ENCODE measurements around the gene MICALL1.
A peak's percentile ranks its signal among the peaks of the same experiment; 100 is the strongest.
"Not testable (repeated sequence)": the region's sequence is repeated elsewhere in the genome, so short reads cannot be mapped to it uniquely, and the experiment has no call there.

The MICALL1 gene

DNA sequence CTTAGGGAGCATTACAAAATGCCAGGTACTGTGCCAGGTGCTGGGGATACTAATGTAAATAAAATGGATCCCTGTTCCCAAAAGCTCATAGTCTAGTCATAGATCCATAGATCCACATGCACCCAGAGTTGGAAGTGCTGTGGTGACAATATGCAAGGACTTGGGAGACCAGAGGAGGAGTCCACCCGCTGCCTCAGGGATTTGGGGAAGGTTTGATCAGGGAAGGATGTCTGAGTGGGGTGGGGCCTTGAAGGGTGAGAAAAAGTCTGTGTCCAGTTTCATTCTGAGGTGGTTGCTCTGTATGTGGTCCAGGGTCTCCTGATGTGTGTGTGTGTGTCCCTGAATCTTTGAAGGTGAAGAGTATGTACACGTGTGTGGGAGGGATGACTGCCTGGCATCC lies 69.1 kb downstream of the MICALL1 start:
- Histone ChIP-seq H3K4me1 (ENCODE audit: control insufficient read depth, insufficient read depth, low read length) (no peaks in the 10 kb centered on the region), H3K4me3 (ENCODE audit: low read length) (no peak overlapping the region), H3K36me3 (ENCODE audit: control insufficient read depth, insufficient read depth, low read length) (no peaks in the 10 kb centered on the region), H3K27ac (ENCODE audit: low read depth, low read length) (no peak overlapping the region), H3K9ac (ENCODE audit: low read length) (no peak overlapping the region), H3K27me3 (ENCODE audit: control insufficient read depth, insufficient read depth, low read length) (no peaks in the 10 kb centered on the region)

DNA sequence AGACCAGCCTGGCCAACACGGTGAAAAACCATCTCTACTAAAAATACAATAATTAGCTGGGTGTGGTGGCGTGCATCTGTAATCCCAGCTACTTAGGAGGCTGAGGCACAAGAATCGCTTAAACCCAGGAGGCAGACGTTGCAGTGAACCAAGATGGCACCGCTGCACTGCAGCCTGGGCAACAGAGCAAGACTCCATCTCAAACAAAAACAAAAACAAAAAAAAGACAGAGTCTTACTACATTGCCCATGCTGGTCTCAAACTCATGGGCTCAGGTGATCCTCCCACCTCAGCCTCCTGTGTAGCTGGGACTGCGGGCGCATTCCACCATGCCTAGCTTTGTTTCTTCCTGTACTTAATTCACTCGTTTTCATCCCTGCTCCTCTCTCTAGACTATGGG lies 69.9 kb downstream of the MICALL1 start:
- not testable (repeated sequence) for H3K27ac ChIP-seq (ENCODE audit: low read depth, low read length); H3K4me1 ChIP-seq (ENCODE audit: control insufficient read depth, insufficient read depth, low read length); H3K36me3 ChIP-seq (ENCODE audit: control insufficient read depth, insufficient read depth, low read length); H3K4me3 ChIP-seq (ENCODE audit: low read length); H3K27me3 ChIP-seq (ENCODE audit: control insufficient read depth, insufficient read depth, low read length); H3K9ac ChIP-seq (ENCODE audit: low read length)

DNA sequence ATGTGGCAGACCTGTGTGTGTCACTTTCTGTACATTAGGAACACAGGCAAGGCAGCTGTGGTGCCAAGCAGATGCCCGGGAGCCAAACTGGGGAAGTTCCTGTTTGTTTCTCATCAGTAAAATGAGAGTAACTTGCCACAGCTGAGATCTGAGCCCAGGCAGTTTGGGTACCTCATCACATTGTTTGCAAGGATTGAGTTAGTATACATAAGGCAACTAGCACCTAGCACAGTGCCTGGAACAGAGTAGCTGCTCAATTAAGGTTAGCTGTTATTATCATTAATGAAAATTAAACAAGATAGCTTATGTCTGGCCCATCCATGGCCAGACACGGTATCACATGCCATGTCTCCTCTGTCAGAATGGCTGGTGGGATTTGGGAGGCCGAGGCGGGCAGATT lies 70.5 kb downstream of the MICALL1 start:
- no peaks in the 10 kb centered on the region for H3K36me3 ChIP-seq (ENCODE audit: control insufficient read depth, insufficient read depth, low read length)
- H3K9ac ChIP-seq (ENCODE audit: low read length), result no peak overlapping the region
- H3K27me3 ChIP-seq (ENCODE audit: control insufficient read depth, insufficient read depth, low read length), result no peaks in the 10 kb centered on the region
- no peak overlapping the region for H3K4me3 ChIP-seq (ENCODE audit: low read length)
- H3K27ac ChIP-seq (ENCODE audit: low read depth, low read length), result no peak overlapping the region
- H3K4me1 ChIP-seq (ENCODE audit: control insufficient read depth, insufficient read depth, low read length), result no peaks in the 10 kb centered on the region

DNA sequence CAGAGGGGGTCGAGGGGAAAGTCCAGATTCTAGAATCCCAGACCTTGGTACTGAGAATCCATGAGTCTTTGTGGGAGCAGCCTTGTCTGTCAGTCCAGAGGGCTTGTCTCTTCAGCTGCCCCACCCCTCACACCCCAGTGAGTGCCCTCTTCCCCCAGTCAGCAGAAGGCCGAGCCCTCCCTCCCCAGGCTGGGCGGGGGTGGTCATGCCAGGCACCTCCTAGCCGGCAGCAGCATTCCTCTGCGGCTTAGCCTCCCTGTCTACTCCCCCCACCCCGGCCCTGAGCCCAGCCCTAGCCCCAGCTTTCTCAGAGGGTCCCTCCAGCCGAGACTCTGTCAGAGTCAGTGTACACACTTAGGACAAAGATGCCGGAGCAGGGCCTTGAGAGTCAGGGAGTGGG lies 73.7 kb downstream of the MICALL1 start:
- no peak overlapping the region for H3K27ac ChIP-seq (ENCODE audit: low read depth, low read length)
- H3K4me3 ChIP-seq (ENCODE audit: low read length), result no peak overlapping the region
- H3K9ac ChIP-seq (ENCODE audit: low read length), result no peak overlapping the region
- no peaks in the 10 kb centered on the region for H3K27me3 ChIP-seq (ENCODE audit: control insufficient read depth, insufficient read depth, low read length)
- H3K36me3 ChIP-seq (ENCODE audit: control insufficient read depth, insufficient read depth, low read length), result peaks cover 3% of the 10 kb centered on the region
- H3K4me1 ChIP-seq (ENCODE audit: control insufficient read depth, insufficient read depth, low read length), result no peaks in the 10 kb centered on the region

DNA sequence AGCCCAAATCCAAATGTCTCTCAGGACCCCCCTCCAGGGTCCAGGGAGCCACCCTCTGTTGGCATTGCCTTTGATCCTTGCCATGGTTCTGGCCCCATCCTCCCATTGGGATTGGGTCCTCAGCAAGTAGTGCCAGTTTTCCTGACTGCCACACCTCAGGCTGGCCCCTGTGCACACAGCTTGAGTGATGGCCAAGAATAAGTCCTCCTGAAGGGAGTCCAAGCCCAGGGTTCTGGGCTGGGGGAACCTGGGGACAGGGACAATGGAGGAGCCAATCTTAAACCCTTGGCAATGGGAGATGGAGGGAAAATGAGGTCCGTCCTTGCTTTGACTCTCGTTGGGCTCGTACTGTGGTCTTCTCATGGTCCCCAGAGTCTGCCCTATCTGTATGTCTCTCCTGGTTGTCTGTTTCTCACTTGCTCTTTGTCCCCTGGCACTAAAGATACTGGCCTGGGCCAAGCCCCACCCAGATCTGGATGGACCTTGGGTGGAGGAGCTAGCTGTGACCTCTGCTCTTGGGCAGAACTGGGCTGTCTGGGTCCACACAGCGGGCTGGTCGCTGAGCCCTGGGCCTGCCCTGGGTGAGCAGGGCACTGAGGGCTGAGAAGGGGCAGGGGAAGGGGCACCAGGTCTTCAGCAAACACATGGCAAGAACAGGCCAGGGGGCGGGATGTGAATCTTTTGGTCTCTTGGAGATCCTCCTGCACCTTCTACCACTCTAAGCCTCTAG lies 75.3 kb downstream of the MICALL1 start:
- no peak overlapping the region for H3K9ac ChIP-seq (ENCODE audit: low read length)
- H3K27ac ChIP-seq (ENCODE audit: low read depth, low read length), result peak overlapping the region; percentile 14
- no peaks in the 10 kb centered on the region for H3K4me1 ChIP-seq (ENCODE audit: control insufficient read depth, insufficient read depth, low read length)
- H3K27me3 ChIP-seq (ENCODE audit: control insufficient read depth, insufficient read depth, low read length), result no peaks in the 10 kb centered on the region
- peak overlapping the region; percentile 36 for H3K4me3 ChIP-seq (ENCODE audit: low read length)
- peaks cover 3% of the 10 kb centered on the region for H3K36me3 ChIP-seq (ENCODE audit: control insufficient read depth, insufficient read depth, low read length)

DNA sequence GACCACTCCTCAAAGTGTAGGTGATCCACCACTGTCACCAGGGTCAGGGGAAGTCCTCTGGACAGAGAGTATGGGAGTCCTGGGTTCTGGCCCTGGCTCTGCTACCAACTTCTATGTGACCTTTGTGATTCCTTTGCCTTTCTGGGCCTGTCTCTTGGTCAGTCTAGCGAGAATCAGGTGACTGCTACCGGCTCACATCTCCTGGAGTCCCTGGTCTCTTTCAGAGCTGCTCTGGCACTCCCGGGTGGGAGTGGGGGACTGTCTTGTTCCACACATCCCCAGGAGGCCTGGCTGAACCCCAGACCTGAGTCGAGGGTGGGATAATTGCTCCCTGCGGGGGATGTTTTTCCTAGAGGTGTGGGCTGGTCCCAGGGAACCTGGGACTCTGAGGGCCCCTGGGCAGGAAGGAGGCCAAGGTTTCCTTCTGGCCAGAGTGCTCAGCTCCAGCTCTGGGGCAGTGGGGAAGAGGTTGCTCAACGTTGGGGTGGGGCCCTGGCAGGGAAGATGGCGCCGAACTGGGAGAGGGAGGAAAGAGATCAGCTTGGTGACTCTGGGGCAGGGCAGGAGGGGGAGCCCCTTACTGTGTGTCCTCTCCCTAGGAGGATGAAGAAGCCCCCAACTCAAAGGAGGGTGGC lies 76.2 kb downstream of the MICALL1 start:
- no peak overlapping the region for H3K27ac ChIP-seq (ENCODE audit: low read depth, low read length)
- H3K36me3 ChIP-seq (ENCODE audit: control insufficient read depth, insufficient read depth, low read length), result peaks cover 3% of the 10 kb centered on the region
- H3K27me3 ChIP-seq (ENCODE audit: control insufficient read depth, insufficient read depth, low read length), result no peaks in the 10 kb centered on the region
- H3K4me1 ChIP-seq (ENCODE audit: control insufficient read depth, insufficient read depth, low read length), result no peaks in the 10 kb centered on the region
- peak overlapping the region; percentile 36 for H3K4me3 ChIP-seq (ENCODE audit: low read length)
- H3K9ac ChIP-seq (ENCODE audit: low read length), result no peak overlapping the region

DNA sequence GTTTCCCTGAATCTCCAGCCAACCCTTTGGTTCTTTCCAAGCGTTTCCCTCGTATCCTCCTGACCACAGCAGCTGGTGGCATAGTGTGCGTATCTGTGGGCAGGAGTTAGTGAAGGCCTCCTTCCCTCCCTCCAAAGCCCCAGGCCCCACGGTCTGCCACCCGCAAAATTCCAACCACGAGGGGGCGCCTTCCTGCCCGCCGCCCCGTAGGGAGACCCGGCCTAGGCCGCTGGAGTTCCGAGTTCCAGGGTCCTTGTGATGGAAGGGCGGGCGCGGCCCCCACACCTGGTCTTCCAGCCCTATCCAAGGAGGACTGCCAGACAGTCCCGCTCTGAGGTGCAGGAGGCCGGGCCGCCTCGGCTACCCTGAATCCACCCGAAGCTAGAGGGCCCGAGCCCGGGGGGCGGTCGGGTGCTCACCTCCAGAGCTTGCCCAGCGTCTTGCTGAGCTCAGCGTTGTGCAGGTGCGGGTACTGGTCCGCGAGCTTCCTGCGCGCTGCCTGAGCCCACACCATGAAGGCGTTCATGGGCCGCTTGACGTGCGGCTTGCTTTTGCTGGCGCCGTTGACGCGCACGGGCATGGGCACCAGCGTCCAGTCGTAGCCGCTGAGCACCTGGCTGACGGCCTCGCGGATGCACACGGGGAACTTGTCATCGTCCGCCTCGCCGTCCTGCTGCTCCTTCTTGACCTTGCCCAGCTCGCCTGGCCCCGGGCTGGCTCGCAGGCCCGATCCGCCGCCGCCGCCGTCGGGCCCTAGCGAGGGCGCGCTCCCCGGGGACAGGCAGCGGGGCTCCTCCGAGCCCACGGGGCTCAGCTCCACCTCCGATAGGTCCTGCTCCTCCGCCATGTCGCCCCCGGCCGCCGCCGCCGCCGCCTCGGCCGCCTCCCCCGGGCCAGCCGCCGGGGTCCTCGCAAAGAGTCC lies 77.1 kb downstream of the MICALL1 start:
- no peak overlapping the region for H3K9ac ChIP-seq (ENCODE audit: low read length)
- H3K4me1 ChIP-seq (ENCODE audit: control insufficient read depth, insufficient read depth, low read length), result no peaks in the 10 kb centered on the region
- peaks cover 6% of the 10 kb centered on the region for H3K36me3 ChIP-seq (ENCODE audit: control insufficient read depth, insufficient read depth, low read length)
- H3K27ac ChIP-seq (ENCODE audit: low read depth, low read length), result peak overlapping the region; percentile 7
- H3K27me3 ChIP-seq (ENCODE audit: control insufficient read depth, insufficient read depth, low read length), result no peaks in the 10 kb centered on the region
- H3K4me3 ChIP-seq (ENCODE audit: low read length), result peak overlapping the region; percentile 41

DNA sequence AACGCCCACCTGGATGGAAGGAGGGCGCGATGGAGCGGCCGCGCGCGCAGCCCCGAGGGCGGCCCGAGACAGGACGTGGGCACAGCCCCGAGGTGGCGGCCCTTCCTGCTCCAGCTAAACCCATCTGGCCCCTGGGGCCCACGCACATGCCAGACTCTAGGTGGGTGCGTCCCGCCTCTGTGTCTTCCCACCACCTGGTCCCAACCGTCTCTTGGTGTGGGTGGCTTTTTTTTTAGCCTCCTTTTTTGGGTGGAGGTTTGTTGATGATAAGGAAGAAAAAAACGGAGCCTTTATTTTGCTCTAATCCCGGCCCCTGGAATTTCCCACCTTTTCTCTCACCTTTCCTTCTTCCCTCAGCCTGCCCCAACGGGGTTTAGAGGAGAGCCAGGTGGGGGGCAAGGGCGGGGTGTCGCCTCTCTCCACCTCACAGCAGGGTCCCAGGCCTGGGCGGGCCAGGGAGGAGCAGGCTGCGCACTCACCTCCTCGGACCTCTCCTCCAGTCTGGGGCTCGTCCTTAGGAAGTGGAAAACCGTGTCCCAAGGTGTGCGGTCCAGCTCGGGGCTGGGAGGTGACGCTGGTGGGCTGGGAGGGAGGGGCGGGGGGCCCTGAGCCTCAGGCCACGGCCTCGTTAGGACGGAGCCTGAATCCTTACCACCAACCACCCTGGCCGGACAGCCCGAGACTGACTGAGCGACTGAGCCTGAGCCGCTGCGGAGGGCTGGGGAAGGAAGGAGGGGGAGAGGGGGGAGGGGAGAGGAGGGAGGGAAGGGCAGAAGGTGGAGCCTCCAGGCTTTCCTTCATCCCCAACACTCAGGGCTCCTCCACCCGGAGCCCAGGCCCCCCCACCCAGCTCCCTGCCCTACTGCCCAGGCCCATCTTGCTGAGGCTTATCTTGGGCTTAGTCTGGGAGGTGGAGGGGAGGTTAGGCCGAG lies 78.0 kb downstream of the MICALL1 start, which contains the start of gene SOX10:
SOX10 (minus strand) TSS at position 696 of the 932 bp plus-strand sequence. CDS start 771 bp downstream, outside the sequence.
- no peak within 1 kb of the TSS for H3K9ac ChIP-seq (ENCODE audit: low read length)

DNA sequence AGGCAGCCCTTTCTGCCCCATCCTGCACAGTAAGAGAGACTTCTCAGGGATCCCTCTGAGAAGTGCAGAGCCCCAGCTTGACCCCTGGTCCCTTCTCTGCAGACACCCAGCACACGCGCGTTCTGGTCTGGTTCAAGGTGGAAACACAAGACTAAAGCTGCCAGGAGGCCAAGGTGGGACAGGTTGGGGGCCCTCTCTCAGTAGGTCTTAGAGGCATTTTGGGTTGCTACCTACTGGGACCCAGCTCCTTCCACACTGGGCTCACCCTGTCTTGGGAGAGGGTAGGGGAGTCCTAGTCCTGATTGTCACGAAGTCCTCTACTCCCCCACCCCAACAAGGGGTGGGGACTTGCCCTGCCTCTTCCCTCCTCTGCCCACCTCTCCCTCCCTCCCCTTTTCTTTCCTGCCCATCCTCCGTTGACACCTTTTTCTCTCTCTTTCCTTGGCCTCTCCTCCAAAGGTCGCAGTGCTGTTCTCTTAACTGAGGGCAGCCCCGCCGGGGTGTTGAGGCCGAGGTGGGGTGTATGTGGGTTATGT lies 79.0 kb downstream of the MICALL1 start:
- Histone ChIP-seq H3K27ac (ENCODE audit: low read depth, low read length) (peak overlapping the region; percentile 10), H3K36me3 (ENCODE audit: control insufficient read depth, insufficient read depth, low read length) (peaks cover 6% of the 10 kb centered on the region), H3K27me3 (ENCODE audit: control insufficient read depth, insufficient read depth, low read length) (no peaks in the 10 kb centered on the region), H3K4me1 (ENCODE audit: control insufficient read depth, insufficient read depth, low read length) (no peaks in the 10 kb centered on the region), H3K9ac (ENCODE audit: low read length) (no peak overlapping the region), H3K4me3 (ENCODE audit: low read length) (no peak overlapping the region)

More for the DNA sequence above, 78.0 kb downstream of the MICALL1 start, which contains the start of gene SOX10:
- Histone ChIP-seq H3K36me3 (ENCODE audit: control insufficient read depth, insufficient read depth, low read length) (peaks cover 6% of the 10 kb centered on the region), H3K4me3 (ENCODE audit: low read length) (peak within 1 kb of the TSS; percentile 41), H3K27me3 (ENCODE audit: control insufficient read depth, insufficient read depth, low read length) (no peaks in the 10 kb centered on the region), H3K4me1 (ENCODE audit: control insufficient read depth, insufficient read depth, low read length) (no peaks in the 10 kb centered on the region), H3K27ac (ENCODE audit: low read depth, low read length) (peak within 1 kb of the TSS; percentile 10)

DNA sequence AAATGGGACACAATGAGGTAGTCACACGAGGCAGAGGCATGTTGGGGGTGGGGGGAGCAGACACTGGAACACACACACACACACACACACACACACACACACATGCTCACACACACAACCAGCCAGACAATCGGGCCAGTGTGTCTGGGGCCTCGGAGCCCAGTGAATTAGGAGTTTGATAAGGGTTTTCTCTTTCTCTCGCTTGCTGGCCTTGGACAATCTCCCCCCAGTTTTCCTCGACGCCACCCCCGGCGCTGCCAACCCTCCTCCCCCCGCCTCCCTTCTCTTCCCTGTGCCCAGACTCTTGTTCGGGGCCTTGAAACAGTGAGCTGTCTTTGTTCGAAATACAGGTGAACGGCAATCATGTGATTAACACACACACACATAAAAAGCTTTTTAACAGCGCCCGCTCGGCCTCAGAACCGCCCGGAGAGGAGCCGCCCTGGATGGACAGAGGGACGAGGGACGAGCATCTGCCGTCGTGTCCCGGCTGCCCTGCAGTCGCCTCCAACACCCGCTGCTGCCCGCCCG lies 79.7 kb downstream of the MICALL1 start:
- H3K9ac ChIP-seq (ENCODE audit: low read length), result no peak overlapping the region
- H3K27me3 ChIP-seq (ENCODE audit: control insufficient read depth, insufficient read depth, low read length), result no peaks in the 10 kb centered on the region
- no peak overlapping the region for H3K27ac ChIP-seq (ENCODE audit: low read depth, low read length)
- H3K36me3 ChIP-seq (ENCODE audit: control insufficient read depth, insufficient read depth, low read length), result peaks cover 6% of the 10 kb centered on the region
- H3K4me3 ChIP-seq (ENCODE audit: low read length), result no peak overlapping the region
- H3K4me1 ChIP-seq (ENCODE audit: control insufficient read depth, insufficient read depth, low read length), result no peaks in the 10 kb centered on the region

DNA sequence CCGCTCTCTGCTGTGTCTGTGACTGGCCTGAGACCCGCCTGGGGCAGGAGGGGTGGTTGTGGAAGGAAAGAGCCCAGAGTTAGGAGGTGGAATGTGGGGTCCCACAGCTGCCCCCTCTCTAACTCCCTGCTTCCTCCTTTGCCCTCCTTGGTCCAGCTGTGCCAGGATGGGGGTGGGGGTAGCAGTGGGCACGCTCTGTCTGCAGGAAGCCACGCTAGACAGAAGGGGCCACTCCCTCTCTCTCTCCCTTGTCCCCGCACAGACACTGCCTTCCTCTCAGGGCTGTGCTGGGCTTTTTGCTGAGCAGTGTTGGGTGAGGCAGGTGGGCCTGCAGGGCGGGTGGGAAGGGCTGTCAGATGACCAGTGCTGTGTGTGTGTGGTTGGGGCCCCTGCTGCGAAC lies 80.3 kb downstream of the MICALL1 start:
- Histone ChIP-seq H3K27ac (ENCODE audit: low read depth, low read length) (no peak overlapping the region), H3K4me3 (ENCODE audit: low read length) (no peak overlapping the region), H3K4me1 (ENCODE audit: control insufficient read depth, insufficient read depth, low read length) (no peaks in the 10 kb centered on the region), H3K9ac (ENCODE audit: low read length) (no peak overlapping the region), H3K27me3 (ENCODE audit: control insufficient read depth, insufficient read depth, low read length) (no peaks in the 10 kb centered on the region), H3K36me3 (ENCODE audit: control insufficient read depth, insufficient read depth, low read length) (peaks cover 6% of the 10 kb centered on the region)
